GM12874 (cell line): ENCODE results near the gene TNFRSF13B.

Experiments
- CTCF ChIP-seq: IDR thresholded peaks from 2 replicates; pipeline ENCODE4 v1.5.1; 2011; ENCODE audit warnings: low read depth, mild to moderate bottlenecking, control low read depth, low read length, moderate library complexity; ENCODE audit not compliant: insufficient read depth

Gene TNFRSF13B

DNA sequence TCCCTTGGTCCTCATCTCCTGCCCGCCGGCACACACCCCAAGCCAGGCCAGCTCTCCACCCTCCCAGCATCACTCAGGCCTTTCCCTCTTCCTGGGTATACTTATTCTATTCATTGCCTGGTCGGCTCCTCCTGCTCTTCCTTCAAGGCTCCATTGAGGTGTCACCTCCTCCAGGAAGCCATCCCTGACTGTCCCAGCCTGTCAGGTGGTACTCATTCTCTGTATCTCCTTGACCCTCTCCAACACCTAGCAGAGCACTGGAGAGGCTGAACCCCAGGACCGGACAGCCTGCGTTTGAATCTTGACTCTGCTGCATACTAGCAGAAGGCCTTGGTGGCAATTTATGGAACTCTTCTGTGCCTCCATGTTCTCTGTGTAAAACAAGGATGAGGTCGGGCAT, 428 bp upstream of the TNFRSF13B start:
- no peak for TF ChIP-seq CTCF

GRCh38 chr17:16969931-16970906, 1.7 kb downstream of the TNFRSF13B start:
- no peak for TF ChIP-seq CTCF

DNA sequence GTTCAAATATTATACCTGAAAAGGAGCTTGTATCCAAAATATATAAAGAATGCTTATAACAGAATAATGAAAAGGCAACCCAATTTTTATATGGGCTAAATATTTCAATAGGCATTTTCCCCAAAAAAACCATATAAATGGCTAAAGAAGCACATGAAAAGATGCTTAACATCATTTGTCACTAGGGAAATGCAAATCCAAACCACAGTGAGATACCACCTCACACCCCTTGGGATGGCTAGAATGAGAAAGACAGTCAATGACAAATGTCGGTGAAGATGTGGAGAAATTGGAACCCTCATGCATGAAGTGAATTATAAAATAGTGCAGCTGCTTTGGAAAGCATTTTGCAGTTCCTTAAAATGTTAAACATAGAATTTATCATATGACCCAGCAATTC, 3.1 kb downstream of the TNFRSF13B start:
- no peak for TF ChIP-seq CTCF

GRCh38 chr17:16962804-16963203, 9.1 kb downstream of the TNFRSF13B start:
- TF ChIP-seq CTCF, result no peak

DNA sequence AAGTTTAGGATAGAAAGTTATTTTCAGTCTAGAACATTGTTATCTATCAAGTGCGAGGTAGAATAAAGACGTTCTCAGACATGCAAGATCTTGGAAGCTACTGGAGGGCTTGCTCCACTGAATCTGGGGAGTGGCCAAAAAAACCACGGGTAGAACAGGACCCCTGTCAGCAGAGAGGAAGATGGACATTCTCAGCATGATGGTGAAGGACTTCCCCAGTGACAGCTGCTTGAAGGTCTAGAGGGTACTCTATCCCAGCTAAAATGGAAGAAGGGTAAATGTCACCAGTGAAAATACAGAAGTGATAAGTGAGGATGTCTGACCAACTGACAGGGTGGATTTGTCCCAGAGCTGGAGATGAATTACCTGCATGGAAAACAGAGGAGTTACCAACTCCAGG, 10.1 kb downstream of the TNFRSF13B start:
- TF ChIP-seq CTCF, result no peak

DNA sequence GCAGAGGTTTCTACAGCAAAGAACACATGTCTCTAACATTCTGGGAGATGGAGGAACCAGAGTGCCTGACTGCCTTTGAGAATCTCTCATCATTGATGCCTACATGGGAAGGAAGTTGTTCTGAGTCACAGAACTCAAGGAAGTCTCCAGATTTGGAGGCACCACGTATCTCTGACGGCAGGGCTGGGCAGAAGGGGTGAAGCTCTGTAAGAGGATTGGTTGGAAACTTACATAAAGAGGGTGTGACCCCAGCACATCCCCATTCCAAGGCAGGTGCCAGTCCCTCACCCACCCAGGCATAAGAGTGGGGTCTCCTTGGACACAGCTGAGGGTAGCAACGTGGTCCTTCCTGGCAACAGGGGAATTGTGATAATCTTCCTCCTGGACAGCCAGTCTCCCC, 17.4 kb downstream of the TNFRSF13B start:
- TF ChIP-seq CTCF, result no peak

GRCh38 chr17:16953841-16954240, 18.1 kb downstream of the TNFRSF13B start:
- TF ChIP-seq CTCF, result no peak
